GM19324 (cell line): ENCODE data around the gene SULT1B1.

ENCODE experiments used
- ATAC-seq: cut with Tn5 transposase; IDR thresholded peaks from one replicate; pipeline ENCODE4 v1.9.1; 2021; ENCODE audit warnings: mild to moderate bottlenecking, moderate library complexity; ENCODE audit not compliant: unreplicated experiment, low FRiP score

Gene SULT1B1

GRCh38 chr4:69702201-69702600 lies 58.2 kb downstream of the SULT1B1 start:
- no peak for ATAC-seq

GRCh38 chr4:69701696-69702095 lies 58.7 kb downstream of the SULT1B1 start:
- ATAC-seq: no peak

- no peak for ATAC-seq
These were observed 62.7 kb downstream of the SULT1B1 start for GRCh38 chr4:69697536-69698242.

- no peak for ATAC-seq
These were observed 70.8 kb downstream of the SULT1B1 start for GRCh38 chr4:69689599-69689998.

GRCh38 chr4:69684804-69685203 lies 75.6 kb downstream of the SULT1B1 start:
- no peak for ATAC-seq
